HG02623 (cell line): ENCODE measurements around the gene CMTM8.

ENCODE experiments used
- ATAC-seq: cut with Tn5 transposase; IDR thresholded peaks from one replicate; pipeline ENCODE4 v1.9.1; 2021; ENCODE audit warnings: moderate library complexity; ENCODE audit not compliant: unreplicated experiment

Gene CMTM8

GRCh38 chr3:32305361-32305876 lies 66.9 kb downstream of the CMTM8 start:
- ATAC-seq, result no peak

- ATAC-seq, result no peak
These were observed 67.6 kb downstream of the CMTM8 start for GRCh38 chr3:32306072-32306471.

GRCh38 chr3:32307591-32307990 lies 69.1 kb downstream of the CMTM8 start:
- no peak for ATAC-seq

GRCh38 chr3:32308378-32308777 lies 69.9 kb downstream of the CMTM8 start:
- no peak for ATAC-seq

GRCh38 chr3:32309654-32310242 lies 71.3 kb downstream of the CMTM8 start:
- ATAC-seq, result no peak

- ATAC-seq, result no peak
These were observed 71.9 kb downstream of the CMTM8 start for GRCh38 chr3:32310336-32310735.

- no peak for ATAC-seq
These were observed 72.7 kb downstream of the CMTM8 start for GRCh38 chr3:32310918-32311839.

- no peak for ATAC-seq
These were observed 73.8 kb downstream of the CMTM8 start for GRCh38 chr3:32312251-32312650.

- ATAC-seq, result no peak
These were observed 74.7 kb downstream of the CMTM8 start for GRCh38 chr3:32313169-32313568.

GRCh38 chr3:32313723-32314473 lies 75.4 kb downstream of the CMTM8 start:
- ATAC-seq, result no peak

GRCh38 chr3:32315441-32315840 lies 77.0 kb downstream of the CMTM8 start:
- no peak for ATAC-seq

GRCh38 chr3:32316319-32316718 lies 77.8 kb downstream of the CMTM8 start:
- ATAC-seq, result no peak

- ATAC-seq, result no peak
These were observed 78.5 kb downstream of the CMTM8 start for GRCh38 chr3:32316976-32317375.

- no peak for ATAC-seq
These were observed 81.1 kb downstream of the CMTM8 start for GRCh38 chr3:32319607-32320006.

GRCh38 chr3:32320080-32320479 lies 81.6 kb downstream of the CMTM8 start:
- ATAC-seq, result no peak

GRCh38 chr3:32321095-32321790 lies 82.8 kb downstream of the CMTM8 start:
- ATAC-seq, result no peak

GRCh38 chr3:32322311-32322710 lies 83.8 kb downstream of the CMTM8 start:
- ATAC-seq, result no peak

- no peak for ATAC-seq
These were observed 85.1 kb downstream of the CMTM8 start for GRCh38 chr3:32323604-32324003.

GRCh38 chr3:32325201-32325600 lies 86.7 kb downstream of the CMTM8 start:
- no peak for ATAC-seq

GRCh38 chr3:32325927-32326326 lies 87.4 kb downstream of the CMTM8 start:
- ATAC-seq, result no peak

GRCh38 chr3:32326795-32327194 lies 88.3 kb downstream of the CMTM8 start:
- ATAC-seq, result no peak
